ENCODE results near the gene STMN1.

STMN1 gene

GRCh38 chr1:25896266-25896665 lies 10.0 kb downstream of the STMN1 start:
- DNase-seq (ENCODE audit: extremely low read depth in 1 of 2, low read depth in 1 of 2): no peak

- peak; percentile 73 to 77 for DNase-seq (ENCODE audit: extremely low read depth in 1 of 2, low read depth in 1 of 2)
Measured at GRCh38 chr1:25895365-25895990, 10.7 kb downstream of the STMN1 start.

- DNase-seq (ENCODE audit: extremely low read depth in 1 of 2, low read depth in 1 of 2): no peak
Measured at GRCh38 chr1:25893116-25893515, 13.1 kb downstream of the STMN1 start.

GRCh38 chr1:25891606-25892005 lies 14.6 kb downstream of the STMN1 start:
- DNase-seq (ENCODE audit: extremely low read depth in 1 of 2, low read depth in 1 of 2): no peak

- DNase-seq (ENCODE audit: extremely low read depth in 1 of 2, low read depth in 1 of 2): no peak
Measured at GRCh38 chr1:25890239-25891034, 15.8 kb downstream of the STMN1 start.

GRCh38 chr1:25889470-25889869 lies 16.7 kb downstream of the STMN1 start:
- DNase-seq (ENCODE audit: extremely low read depth in 1 of 2, low read depth in 1 of 2): no peak

- no peak for DNase-seq (ENCODE audit: extremely low read depth in 1 of 2, low read depth in 1 of 2)
Measured at GRCh38 chr1:25888426-25888987, 17.7 kb downstream of the STMN1 start.

GRCh38 chr1:25885602-25886001 lies 20.6 kb downstream of the STMN1 start:
- no peak for DNase-seq (ENCODE audit: extremely low read depth in 1 of 2, low read depth in 1 of 2)

- no peak for DNase-seq (ENCODE audit: extremely low read depth in 1 of 2, low read depth in 1 of 2)
Measured at GRCh38 chr1:25881266-25881665, 25.0 kb downstream of the STMN1 start.

GRCh38 chr1:25880518-25880917 lies 25.7 kb downstream of the STMN1 start:
- no peak for DNase-seq (ENCODE audit: extremely low read depth in 1 of 2, low read depth in 1 of 2)

- DNase-seq (ENCODE audit: extremely low read depth in 1 of 2, low read depth in 1 of 2): no peak
Measured at GRCh38 chr1:25879675-25880074, 26.5 kb downstream of the STMN1 start.

GRCh38 chr1:25878690-25879089 lies 27.5 kb downstream of the STMN1 start:
- no peak for DNase-seq (ENCODE audit: extremely low read depth in 1 of 2, low read depth in 1 of 2)

GRCh38 chr1:25877155-25877554 lies 29.1 kb downstream of the STMN1 start:
- no peak for DNase-seq (ENCODE audit: extremely low read depth in 1 of 2, low read depth in 1 of 2)

- no peak for DNase-seq (ENCODE audit: extremely low read depth in 1 of 2, low read depth in 1 of 2)
Measured at GRCh38 chr1:25876693-25877077, 29.5 kb downstream of the STMN1 start.

GRCh38 chr1:25875856-25876692 lies 30.1 kb downstream of the STMN1 start:
- DNase-seq (ENCODE audit: extremely low read depth in 1 of 2, low read depth in 1 of 2): peak in 1 of 2 donors; percentile 14

- peak; percentile 38 to 42 for DNase-seq (ENCODE audit: extremely low read depth in 1 of 2, low read depth in 1 of 2)
Measured at GRCh38 chr1:25875154-25875855, 30.9 kb downstream of the STMN1 start, which contains the start of gene PAQR7. Gene PAQR7, minus strand, starts transcription at chr1:25875708. Its CDS starts 11,869 bp downstream, at chr1:25863839.

- no peak for DNase-seq (ENCODE audit: extremely low read depth in 1 of 2, low read depth in 1 of 2)
Measured at GRCh38 chr1:25874635-25875153, 31.5 kb downstream of the STMN1 start.

- DNase-seq (ENCODE audit: extremely low read depth in 1 of 2, low read depth in 1 of 2): no peak
Measured at GRCh38 chr1:25874209-25874608, 32.0 kb downstream of the STMN1 start.

- no peak for DNase-seq (ENCODE audit: extremely low read depth in 1 of 2, low read depth in 1 of 2)
Measured at GRCh38 chr1:25873120-25873519, 33.1 kb downstream of the STMN1 start.

- no peak for DNase-seq (ENCODE audit: extremely low read depth in 1 of 2, low read depth in 1 of 2)
Measured at GRCh38 chr1:25872713-25873112, 33.5 kb downstream of the STMN1 start.

Measured in stimulated activated CD8-positive, alpha-beta memory T cell treated with anti-CD3 and anti-CD28 coated beads, Interleukin-7, amount 100 ng/mL, for 48 hours (primary cell).